ENCODE measurements around the gene ZNF488.

GRCh38 chr10:47354165-47354564 lies 29.9 kb downstream of the ZNF488 start:
- TF ChIP-seq POLR2A (IDR thresholded peaks at IDR 0.05) (no peak), CTCF (IDR thresholded peaks at IDR 0.05) (no peak), EP300 (IDR thresholded peaks at IDR 0.05) (no peak)
